ENCODE measurements around the gene DNAH17.

DNAH17 gene

DNA sequence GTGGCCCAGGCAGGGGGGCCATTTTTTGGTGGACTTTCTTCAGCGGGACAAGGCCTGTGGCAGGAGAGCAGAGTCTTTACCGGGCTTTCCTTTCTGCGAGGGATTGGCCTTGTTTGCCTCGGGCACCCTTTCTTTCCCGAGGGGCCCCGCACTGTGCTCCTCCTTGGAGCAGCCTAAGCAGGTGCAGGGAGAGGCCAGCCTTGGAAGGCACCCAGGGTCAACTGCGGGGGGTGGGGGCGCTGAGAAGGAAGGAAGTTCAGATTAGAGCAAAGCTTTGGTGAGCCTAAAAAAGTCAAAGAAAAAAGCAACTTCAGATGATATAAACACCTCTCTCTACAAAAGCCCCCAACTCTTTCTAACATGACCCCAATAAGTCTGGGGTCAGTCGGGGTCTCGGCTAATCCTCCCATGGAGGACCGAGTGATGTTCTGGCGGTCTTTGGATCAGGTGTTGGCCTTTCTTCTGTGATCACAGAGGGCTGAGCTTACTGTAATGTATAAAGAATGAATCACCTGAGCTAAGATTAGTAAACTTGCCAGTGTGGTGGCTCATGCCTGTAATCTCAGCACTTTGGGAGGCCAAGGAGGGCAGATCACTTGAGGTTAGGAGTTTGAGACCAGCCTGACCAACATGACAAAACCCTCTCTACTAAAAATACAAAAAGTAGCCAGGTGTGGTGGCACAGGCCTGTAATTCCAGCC, 135.8 kb downstream of the DNAH17 start:
- DNase-seq, result no peak

DNA sequence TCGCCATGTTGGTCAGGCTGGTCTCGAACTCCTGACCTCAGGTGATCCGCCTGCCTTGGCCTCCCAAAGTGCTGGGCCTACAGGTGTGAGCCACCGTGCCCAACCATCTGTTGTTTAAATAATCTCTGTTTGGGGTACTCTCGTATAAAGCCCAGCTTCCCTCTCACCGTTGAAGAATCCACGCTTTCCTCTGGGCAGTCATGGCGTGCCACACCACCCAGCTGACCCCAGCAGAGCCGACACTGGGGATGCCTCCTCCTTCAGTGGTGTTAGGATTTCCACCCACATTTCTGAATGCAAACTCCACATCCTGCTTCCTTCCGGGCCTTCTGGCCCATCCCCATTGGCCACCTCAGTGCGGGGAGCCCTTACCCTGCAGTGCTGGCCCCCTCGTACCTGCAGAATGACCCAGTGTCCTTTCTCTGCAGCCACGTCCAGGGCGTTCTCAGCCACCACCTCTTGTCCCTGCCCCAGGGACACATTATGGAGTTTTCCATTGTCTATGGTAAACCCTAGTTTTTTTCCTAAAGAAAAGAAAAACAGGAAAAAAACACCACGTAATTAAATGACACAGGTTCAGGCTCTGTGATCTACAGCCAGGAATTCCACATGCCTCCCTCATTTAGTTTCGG, 138.4 kb downstream of the DNAH17 start:
- no peak for DNase-seq

DNA sequence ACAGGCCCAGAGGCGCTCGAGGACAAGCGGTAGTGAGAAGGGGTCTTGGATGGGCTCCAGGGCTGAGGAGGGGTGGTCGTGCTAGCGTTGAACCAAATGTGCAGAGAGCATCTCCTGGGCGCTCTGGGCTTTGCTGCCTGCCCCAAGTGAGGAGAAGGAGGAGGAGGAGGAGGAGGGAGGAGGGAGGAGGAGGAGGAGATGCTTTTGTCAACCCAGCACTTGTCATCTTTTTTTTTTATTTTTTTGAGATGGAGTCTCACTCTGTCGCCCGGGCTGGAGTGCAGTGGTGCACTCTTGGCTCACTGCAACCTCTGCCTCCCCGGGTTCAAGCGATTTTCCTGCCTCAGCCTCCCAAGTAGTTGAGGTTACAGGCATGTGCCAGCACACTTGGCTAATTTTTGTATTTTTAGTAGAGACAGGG, 138.9 kb downstream of the DNAH17 start:
- no peak for DNase-seq

DNA sequence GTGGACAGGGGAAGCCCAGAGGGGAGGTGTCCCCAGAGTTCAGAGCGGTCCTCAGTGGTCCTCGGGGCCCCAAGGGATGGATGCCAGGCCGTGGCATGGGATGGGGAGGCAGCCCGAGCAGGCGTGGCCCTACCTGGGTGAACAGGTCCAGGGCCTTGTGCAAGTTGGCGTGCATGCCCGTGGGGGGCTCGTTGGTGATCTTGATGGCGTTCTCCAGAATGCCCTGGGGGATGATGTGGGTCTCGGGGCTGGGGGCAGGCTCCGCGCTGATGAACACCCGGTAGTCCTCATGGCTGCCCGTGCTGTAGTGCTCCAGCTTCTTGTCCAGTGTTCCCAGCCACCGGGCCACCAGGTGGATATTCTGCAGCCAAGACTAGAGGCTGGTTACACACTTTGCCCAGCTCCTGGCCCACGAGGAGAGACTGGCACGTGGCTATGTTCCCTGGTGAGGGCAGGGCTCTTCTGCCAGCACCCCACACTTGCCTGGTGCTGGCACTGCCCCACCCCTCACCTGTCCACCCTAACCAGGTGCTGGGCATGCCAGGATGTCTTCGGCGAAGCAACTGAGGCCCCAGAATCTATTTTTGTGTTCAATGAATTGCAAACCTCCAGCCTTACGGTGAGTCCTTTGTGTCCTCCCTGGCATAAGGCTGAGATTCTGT, 139.6 kb downstream of the DNAH17 start:
- DNase-seq, result no peak

DNA sequence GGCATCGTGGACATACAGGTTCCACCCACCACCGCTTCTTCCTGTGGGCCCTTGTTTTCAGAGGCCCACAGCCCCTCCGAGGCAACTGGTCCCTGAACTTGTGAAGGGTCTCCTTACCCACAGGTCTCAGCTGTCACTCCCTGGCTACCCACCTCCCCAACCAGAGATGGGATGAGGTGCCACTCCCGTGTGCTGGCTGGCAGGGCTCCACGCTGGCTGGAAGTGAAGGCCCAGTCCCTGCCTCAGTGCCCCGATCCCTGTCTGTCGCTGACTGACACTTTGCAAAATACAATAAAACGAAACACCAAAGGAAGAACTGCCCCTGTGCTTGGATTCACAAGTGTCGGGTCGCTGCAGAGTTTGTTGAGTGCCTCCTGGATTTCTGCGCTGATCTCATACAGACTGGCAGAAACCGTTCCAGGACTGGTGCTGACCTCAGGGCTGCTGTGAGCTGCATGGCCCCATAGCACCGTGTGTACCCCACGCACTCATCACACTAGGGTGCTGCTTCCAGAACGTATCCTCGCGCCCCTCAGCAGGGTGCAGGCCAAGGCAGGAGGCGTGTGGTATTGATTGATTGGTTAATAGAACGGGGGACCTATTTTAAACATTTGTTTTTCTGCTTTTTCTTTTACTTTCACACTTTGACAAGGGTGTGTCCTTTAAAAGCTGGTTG, 141.7 kb downstream of the DNAH17 start:
- no peak for DNase-seq

DNA sequence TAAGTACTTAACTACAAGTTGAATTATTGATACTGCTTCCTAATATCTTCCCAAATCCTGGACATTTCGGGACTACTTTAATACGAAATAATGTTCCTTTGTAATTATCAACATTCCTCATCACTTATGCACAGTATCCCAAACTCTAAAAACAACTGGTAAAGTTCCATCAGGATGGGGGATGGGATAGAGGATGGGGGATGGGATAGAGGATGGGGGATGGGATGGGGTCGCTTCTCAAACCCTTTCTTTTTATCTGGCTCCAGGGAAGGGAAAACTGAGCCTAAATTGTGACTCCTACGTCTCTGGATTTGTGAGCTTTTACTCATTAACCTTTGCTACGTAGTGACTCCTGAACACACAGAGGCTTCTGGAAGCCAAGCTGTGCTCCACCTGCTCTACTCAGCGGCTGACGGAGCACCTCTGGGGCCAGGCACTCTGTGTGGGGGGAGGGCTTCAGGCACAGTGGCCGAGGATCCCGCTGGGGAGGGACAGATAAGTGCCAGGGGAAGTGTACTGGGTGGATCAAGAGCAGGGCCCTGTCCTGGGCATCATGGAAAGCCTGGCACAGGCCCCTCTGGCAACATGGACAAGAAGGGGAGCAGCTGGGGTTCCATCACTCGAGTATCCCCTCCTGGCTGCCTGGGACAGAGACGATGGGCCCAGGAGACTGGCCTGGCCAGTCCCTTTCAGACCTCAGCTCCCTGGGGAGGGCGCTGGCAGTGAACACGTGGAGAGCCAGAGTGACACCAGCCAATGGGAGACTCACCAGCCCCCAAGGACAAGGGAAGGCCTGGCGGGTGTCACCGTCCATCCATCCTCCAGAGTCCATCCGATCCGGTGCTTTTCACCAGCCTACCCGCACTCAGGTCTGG, 142.5 kb downstream of the DNAH17 start:
- no peak for DNase-seq

DNA sequence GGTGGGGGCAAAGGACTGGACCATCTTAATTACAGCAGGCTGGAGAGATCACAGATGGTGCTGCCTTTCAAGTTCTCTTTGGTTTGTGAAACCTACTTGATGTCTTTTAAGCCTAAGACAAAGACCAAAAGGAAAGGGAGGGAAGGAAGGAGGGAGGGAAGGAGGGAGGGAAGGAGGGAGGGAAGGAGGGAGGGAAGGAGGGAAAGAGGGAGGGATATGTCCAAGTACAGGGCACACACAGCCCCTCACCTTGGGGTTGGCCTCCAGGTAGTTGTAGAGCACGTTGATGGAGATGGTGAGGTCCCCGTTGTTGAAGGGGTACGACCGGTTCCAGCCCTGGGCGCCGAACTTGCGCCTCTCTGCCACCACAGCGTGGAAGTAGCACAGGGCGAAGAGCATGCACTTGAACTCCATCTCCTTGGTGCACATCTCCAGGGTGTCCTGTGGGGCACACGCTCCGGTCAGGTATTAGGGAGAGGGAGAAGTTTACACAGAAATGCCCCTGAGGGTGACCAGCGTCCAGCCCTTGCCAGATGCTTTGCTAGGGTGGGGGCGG, 143.3 kb downstream of the DNAH17 start:
- no peak for DNase-seq

DNA sequence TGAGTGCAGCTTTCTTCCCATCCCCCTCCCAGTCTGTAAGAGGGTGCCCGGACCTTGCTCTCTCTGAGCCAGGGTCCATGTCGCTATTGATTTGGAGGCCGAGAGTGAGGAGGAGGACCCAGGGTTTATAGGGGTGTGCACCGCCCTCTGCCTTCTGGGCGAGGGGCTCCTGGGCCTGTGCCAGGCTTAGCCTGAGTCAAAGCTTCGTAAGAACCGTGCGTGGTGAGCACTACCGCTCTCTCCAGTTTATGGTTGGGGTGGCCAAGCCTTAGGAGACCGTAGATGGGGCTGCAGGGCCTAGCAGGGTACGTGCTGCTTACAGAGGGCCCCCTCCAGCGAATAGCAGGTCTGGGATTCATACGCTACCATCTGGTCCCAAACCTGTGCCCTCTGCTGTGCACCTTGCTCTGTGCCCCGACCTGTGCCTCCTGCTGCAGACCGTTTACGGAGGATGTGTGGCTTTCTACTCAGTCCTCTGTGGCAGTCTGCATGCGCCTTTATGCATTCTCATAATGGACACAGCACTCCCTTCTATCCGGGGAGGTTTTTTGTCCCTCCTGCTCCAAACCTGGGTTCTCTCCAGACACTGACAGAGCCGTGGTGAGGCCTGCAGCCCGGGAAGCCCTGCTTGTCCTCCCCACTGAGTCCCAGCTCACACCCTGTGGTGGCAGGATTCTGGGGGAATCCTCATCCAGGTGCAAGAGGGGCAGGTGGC, 144.0 kb downstream of the DNAH17 start:
- DNase-seq, result no peak

DNA sequence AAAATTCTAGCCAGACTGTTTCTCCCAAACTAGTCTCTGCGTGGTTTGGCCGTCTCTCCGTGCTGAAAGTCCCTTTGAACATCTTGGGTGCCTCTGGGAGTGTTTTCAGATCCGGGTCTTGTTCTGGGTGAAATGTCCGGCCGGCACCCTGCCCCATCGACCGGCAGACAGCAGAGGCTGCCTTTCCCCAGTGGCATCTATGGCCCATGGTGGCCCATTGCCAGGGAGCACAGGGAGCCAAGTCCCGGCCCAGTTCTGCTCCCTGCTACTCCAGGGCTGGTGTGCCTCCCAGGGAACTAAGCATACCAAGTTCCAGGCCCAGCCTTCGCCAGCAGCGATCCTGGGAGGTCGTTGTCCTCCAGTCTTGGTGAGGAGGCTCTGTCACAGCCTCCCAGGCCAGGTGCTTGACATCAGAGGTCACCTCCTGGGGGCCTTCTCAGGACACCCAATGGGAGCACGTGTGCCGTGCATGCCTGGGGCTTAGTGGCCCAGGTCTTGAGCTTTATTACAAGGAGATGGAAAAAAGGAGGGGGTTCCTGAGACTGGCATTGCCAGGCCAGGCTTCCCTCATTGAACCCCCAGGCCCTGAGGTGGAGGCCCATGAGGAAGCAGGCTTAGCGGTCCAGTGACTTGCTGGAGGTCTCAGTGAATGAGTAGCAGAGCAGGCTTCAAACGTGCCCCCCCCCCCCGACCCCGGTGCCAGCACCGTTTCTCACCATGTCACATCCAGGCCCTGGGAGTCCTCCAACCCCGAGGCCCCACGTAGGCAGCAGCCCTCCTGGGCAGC, 144.8 kb downstream of the DNAH17 start:
- no peak for DNase-seq

DNA sequence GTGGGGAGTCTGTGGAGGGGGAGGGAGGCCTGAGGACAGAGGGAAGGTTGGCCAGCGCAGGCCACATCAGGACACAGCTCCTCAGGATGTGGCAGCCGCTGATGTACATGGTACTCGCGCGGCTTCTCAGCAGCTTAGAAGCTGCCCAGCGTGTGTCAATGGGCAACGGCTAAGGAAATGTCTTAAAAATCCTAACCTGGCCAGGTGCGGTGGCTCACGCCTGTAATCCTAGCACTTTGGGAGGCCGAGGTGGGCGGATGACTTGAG, 145.6 kb downstream of the DNAH17 start:
- no peak for DNase-seq

DNA sequence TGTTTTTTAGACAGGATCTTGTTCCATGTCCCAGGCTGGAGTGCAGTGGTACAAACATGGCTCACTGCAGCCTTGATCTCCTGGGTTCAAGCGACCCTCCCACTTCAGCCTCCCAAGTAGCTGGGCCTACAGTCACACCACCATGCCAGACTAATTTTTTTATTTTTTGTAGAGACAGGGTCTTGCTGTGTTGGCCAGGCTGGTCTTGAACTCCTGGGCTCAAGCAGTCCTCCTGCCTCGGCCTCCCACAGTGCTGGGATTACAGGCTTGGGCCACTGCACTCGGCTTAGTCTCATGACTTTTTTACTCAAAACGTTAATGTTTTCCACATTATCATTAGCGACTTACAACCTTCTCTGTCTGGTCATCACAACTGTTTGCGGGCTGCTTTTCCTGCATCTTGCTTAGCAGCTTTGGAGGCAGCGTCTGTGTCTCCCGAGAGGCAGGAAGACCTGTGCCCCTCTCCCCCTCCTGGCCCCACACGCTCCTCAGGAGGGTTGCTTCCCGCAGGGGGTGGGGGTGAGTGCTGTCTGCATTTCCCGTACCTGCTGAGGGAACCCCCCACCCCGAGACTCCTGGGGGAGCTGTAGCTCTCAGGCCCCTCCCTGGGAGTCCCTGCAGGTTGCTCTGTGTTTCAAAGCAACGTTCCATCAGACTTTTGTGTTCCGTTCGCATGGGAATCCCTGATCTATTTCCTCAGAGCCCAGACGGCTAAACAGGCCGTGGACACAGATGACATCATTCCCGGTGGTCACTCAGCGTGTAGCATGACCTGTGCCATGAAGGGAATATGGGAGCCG, 146.1 kb downstream of the DNAH17 start:
- DNase-seq, result no peak

DNA sequence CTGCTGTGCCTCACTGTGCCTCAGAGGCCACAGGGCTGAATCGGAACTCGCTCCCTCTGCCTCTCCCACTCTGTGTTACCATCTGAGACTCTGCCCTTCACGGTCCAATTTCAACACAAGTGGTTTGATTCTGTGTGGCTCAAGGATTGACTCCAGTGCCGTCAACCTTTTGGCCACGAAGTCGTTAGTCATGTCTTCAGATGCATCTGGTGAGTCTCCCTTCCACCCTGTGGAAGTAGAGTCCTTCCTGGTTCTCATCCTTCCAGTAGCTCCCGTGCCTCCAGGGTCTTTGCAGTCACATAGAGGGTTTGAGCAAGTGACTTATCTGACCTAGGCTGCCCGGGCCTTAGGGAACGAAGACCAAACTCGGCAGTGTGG, 147.6 kb downstream of the DNAH17 start:
- DNase-seq, result no peak

DNA sequence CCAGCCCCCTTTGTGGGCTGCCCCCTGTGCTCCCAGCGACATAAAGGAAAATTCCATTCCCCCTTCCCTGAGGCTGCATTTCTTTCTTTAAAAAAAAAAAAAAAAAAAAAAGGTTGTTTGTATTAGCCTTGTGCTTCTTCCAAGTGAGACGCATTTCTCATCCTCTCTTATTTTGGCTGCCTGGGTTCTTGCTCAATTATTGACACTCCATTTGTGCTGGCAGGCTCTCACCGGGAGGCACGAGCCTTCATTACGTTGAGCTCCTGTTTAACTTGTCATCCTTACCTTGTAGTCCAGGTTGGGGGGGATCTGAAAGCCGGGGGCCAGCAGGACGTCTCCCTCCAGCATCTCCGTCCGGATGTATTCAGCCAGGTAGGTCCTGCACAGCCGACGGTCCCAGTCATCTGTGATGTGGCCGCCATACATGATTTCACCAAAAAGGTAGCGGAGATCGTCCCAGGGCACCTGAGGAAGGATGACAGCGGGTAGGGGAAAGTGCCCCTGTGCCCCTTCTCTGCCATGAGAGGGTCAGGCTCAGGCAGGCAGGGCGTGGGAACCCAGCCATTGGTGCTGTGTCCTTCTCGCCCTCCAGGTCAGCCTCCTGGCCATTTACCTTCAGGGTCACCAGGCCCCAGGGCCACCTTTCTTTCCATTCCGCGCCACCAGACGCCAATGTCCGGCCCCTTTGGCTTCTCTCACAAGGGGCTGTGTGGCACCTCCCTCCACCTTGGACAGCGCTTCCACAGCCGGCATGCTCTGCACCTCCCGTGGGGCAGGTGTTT, 148.2 kb downstream of the DNAH17 start:
- no peak for DNase-seq

DNA sequence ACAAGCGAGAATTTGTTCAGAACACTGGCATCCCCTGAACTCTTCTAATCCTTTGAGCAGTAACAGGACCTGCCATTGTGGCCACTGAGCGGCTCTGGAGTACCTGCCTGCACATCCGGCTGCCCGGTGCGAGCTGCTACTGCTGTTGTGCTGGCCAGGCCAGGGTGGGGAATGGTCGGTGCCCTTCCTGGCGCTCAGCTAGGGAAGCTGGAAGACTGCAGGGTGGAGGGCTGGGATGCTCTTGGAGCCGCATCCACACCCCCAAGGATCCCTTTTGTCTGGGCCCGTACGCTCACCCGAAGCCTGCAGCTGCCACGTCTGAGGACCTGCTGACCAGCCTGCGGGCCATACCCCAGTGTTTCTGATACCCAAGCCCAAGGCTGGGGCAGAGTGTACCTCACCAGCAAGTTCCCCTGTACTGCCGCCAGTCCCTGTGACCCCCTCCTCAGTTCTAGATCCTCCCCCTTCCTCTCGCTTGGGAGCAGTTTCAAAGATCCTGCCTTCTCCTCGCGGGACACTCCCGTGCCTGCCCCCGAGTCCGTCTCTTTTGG, 149.1 kb downstream of the DNAH17 start:
- no peak for DNase-seq

DNA sequence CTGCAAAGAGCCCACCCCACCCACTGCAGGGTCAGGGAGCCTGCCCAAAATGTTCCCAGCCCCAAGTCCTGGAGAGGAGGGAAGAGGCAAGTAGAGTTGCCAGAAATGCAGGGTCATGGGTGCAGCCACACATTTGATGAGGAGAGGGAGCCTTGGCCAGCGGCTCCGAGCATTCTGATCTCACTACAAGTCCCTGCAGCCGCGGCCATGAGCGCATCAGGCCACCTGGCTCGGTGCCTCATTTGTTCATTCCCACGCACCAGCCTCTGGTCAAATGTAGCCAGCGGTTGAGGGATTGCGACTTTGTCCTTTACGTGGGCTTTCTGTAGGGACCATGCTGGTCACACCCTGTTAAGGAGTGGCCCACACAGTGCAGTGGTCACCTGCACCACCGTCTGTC, 150.1 kb downstream of the DNAH17 start:
- DNase-seq, result no peak

DNA sequence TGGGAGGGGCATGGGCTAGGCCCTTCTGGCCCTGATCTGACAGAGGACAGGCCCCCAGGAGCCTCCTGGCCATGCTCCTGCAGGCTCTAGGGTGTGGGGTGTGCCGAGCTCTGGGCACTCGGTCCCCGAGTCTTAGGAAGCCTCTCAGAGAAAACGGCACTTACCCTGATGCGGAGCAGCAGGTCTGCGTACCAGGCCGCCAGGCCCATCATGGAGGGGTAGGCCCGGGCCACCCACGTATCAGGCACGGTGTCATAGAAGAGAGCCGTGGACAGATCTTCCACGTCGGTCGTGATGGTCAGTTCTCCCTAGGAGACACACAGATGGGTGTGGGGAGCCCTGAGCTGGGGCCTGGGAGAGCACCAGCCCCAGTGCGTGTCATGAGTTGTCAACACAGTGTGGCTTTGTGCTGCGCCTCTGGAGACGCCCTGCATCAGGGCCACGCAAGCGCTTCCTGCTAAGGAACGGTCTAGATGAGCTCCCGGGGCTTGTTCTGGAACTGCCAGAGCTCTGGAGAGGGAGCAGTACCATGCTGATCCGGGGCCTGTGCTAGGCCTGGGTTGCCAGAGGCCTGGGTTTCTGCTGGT, 150.8 kb downstream of the DNAH17 start:
- DNase-seq, result no peak

DNA sequence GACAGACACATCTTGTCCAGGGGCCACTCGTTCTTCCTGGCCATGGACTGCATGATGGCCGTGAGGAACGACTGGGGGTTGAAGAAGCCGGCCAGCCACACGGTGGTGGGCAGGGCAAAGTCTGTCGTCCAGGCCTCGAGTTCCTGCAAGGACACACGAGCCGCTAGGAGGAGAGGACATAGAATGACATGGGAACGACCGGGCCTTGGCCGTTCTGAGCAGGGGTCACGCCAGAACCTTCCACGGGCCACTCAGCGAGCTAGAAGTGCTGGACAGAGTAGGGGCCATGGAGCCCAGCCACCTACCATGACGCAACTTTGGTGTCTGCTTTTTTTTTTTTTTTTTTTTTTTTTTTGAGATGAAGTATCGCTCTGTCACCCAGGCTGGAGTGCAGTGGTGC, 151.8 kb downstream of the DNAH17 start:
- DNase-seq, result no peak

DNA sequence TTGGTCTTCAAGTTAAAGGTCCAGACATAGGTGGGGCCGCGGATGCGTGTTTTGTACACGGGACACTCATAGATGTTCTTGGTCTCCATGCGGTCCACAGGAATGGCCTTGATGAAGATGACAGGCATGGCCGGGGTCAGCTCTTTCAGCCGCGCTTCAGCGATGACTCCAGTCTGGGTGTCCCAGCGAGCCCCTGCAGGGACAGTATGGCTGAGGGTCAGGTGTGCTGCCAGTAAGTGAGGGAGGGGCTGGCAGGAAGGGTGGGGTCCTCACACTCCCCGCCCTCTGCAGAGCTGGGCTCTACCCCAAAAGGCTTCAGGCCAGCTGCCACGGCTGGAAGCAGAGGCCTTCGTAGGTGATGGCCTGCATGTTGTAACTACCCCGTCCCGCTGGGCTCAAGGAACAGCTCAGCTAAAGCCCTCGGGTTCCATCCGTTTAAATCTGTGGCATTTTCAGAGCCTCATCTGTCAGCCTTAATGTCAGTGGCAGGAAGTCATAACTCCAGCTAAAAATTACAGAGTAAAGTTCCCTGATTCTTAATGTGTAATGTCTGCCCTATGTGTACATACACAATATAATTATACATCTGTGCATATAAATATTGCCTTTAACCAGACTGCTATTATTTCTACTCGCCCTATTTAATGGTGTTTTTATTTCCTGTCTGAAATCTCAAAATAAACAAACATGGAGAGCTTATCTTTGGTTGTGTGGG, 153.1 kb downstream of the DNAH17 start:
- no peak for DNase-seq

Data from CD4-positive, alpha-beta T cell treated with Interleukin-12 subunit alpha and Interleukin-12 subunit beta, for 1 hour (primary cell).